Gastroesophageal sphincter (tissue), 4 donors: ENCODE measurements around the gene OBSL1. TPM values are rescaled to one million over a fixed set of nuclear protein-coding genes. Genes with fewer than 3 reads are reported as not detected.
A peak's percentile ranks its signal among the peaks of the same experiment; 100 is the strongest.

Experiments used
- ATAC-seq: fragments of 150-250 bp; one replicate; pipeline ENCODE4 v1.9.1; 2016; ENCODE audit warnings: mild to moderate bottlenecking, moderate library complexity
- H3K27ac ChIP-seq, 4 donors: fragments of 200-600 bp; sonication (generic) in 3 of 4; 1 replicate in 3 of 4; 2 replicates in 1 of 4; pipeline ENCODE4 v1.5.1; 2016 to 2019
- H3K27me3 ChIP-seq: fragments of 200-600 bp; sonication (generic); one replicate; pipeline ENCODE4 v1.5.1; 2019
- H3K36me3 ChIP-seq, 2 donors: fragments of 200-600 bp; sonication (generic); one replicate each; pipeline ENCODE4 v1.5.1; 2019; ENCODE audit warnings: control low read depth in 1 of 2
- H3K4me1 ChIP-seq, 3 donors: fragments of 200-600 bp; sonication (generic); 1 replicate in 2 of 3; 2 replicates in 1 of 3; pipeline ENCODE4 v1.5.1; 2016 to 2019; ENCODE audit warnings: control low read depth in 2 of 3
- H3K4me3 ChIP-seq, 2 donors: fragments of 200-600 bp; sonication (generic); one replicate each; pipeline ENCODE4 v1.5.1; 2019; ENCODE audit warnings: mild to moderate bottlenecking in 1 of 2, moderate library complexity in 1 of 2
- H3K9me3 ChIP-seq, 3 donors: fragments of 200-600 bp; sonication (generic); one replicate each; pipeline ENCODE4 v1.5.1; 2017 to 2019; ENCODE audit warnings: control low read depth in 2 of 3
- EP300 ChIP-seq: sonication (generic); formaldehyde crosslinking; IDR thresholded peaks from one replicate; pipeline ENCODE4 v1.6.1; 2017; ENCODE audit warnings: antibody characterized with exemption, mild to moderate bottlenecking
- POLR2A ChIP-seq, 2 donors: fragments of 450-650 bp; IDR thresholded peaks; one replicate each; pipeline ENCODE4 v1.6.1; 2017; ENCODE audit warnings: antibody characterized with exemption in 2 of 2, mild to moderate bottlenecking in 2 of 2, moderate library complexity in 1 of 2
- POLR2AphosphoS5 ChIP-seq: sonication (generic); formaldehyde crosslinking; IDR thresholded peaks from one replicate; pipeline ENCODE4 v1.6.1; 2017; ENCODE audit warnings: antibody characterized with exemption
- WGBS, 2 donors: methylation state at CpG; one replicate each; pipeline ENCODE4 v1.1.5; 2018; ENCODE audit warnings: low coverage in 1 of 2; 5-methylcytosine and 5-hydroxymethylcytosine counted together
- total RNA-seq, 4 donors: library from RNA; depleted of rRNA; stranded (reverse); fragments of >200 nt; gene quantifications; one replicate each; pipeline ENCODE4 v1.1.0, GENCODE V29; 2016
- TF ChIP-seq, protein P1 (sequence below), 4 experiments: fragments of 200-600 bp in 2 of 4; fragments of 450-650 bp in 2 of 4; sonication (generic) in 1 of 4; IDR thresholded peaks; one replicate each; pipeline ENCODE4 v1.5.1; 2017 to 2019; ENCODE audit warnings: antibody characterized with exemption in 4 of 4, mild to moderate bottlenecking in 2 of 4, moderate library complexity in 2 of 4

OBSL1 gene
- total RNA-seq, 4 donors from 2014 or later: 73.2 to 118 (median 81.6) TPM

DNA sequence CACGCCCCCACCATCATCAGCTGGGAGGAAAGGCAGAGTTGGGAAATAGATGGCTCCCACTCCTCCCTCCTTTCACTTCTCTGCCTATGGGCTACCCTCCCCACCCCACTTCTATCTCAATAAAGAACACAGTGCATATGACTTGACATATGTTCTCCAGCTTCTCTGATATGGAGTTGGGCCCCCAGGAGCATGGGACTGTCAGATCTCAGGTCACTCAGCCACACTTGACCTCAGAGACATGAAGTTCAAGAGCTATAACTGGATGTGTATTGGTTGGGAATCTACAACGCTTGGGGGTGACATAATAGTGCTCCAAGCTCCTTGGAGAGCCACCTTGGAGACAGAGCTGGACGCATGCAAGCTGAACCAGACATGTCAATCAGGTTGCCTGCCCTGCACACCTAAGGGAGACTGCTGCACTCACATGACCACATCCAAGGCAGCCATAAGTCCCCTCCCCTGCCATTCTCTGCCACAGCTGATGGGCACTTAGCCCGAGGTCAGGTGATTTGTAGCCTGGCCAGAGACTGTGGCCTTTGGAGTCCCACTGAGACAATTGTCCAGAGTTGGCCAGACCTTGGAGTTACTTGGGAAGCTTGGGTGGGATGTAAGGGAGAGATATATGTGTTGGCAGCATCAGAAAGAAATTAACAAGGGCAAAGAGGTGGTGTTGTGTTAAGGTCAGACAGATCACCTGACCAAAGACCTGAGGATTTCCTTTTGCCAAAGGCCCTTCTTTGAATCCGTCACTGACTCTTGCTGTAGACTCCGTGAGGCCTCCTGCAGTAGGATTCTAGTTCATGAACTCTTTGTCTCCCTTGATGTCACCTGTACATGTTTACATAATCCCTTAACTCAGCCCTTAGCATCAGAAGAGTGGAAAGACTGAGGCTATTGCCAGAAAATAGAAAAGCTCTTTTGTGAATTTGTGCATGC, 4.5 kb upstream of the OBSL1 start:
- Histone ChIP-seq H3K27me3 (peaks cover 46% of the 10 kb centered on the region), H3K27ac (no peak overlapping the region), H3K4me1 (peaks cover 0 to 11% (median 0%) of the 10 kb centered on the region in 3 donors), H3K9me3 (no peaks in the 10 kb centered on the region), H3K36me3 (no peaks in the 10 kb centered on the region), H3K4me3 (no peak overlapping the region)
- ATAC-seq: no peak
- 60 to 73% methylated on average over 1 to 2 of the region's 6 CpGs for WGBS, 2 donors
- TF ChIP-seq POLR2AphosphoS5 (no peak), POLR2A (IDR thresholded peaks at IDR 0.05) (no peak), EP300 (no peak)
- TF ChIP-seq, protein P1, sequence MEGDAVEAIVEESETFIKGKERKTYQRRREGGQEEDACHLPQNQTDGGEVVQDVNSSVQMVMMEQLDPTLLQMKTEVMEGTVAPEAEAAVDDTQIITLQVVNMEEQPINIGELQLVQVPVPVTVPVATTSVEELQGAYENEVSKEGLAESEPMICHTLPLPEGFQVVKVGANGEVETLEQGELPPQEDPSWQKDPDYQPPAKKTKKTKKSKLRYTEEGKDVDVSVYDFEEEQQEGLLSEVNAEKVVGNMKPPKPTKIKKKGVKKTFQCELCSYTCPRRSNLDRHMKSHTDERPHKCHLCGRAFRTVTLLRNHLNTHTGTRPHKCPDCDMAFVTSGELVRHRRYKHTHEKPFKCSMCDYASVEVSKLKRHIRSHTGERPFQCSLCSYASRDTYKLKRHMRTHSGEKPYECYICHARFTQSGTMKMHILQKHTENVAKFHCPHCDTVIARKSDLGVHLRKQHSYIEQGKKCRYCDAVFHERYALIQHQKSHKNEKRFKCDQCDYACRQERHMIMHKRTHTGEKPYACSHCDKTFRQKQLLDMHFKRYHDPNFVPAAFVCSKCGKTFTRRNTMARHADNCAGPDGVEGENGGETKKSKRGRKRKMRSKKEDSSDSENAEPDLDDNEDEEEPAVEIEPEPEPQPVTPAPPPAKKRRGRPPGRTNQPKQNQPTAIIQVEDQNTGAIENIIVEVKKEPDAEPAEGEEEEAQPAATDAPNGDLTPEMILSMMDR (IDR thresholded peaks at IDR 0.05): no peak

DNA sequence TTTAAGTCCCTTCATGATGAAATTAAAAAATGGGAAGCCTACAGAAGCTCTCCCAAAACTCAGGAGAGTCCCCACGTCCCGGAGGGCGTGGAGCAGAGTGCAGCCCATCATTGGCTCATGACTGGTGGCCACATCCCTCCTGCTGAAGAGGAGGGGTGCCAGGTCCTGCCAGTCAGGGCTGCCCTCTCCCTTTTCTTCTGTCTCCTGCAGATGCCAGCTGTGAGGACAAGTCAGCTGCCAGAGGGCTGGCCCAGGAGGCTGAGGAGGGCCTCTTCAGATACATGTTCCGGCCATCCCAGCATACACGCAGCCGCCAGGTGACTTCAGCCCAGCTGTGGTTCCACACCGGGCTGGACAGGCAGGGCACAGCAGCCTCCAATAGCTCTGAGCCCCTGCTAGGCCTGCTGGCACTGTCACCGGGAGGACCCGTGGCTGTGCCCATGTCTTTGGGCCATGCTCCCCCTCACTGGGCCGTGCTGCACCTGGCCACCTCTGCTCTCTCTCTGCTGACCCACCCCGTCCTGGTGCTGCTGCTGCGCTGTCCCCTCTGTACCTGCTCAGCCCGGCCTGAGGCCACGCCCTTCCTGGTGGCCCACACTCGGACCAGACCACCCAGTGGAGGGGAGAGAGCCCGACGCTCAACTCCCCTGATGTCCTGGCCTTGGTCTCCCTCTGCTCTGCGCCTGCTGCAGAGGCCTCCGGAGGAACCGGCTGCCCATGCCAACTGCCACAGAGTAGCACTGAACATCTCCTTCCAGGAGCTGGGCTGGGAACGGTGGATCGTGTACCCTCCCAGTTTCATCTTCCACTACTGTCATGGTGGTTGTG, 3.4 kb upstream of the OBSL1 start:
- Histone ChIP-seq H3K4me3 (no peak overlapping the region), H3K27ac (no peak overlapping the region), H3K36me3 (no peaks in the 10 kb centered on the region), H3K9me3 (no peaks in the 10 kb centered on the region), H3K27me3 (peaks cover 42% of the 10 kb centered on the region), H3K4me1 (peaks cover 0 to 19% (median 0%) of the 10 kb centered on the region in 3 donors)
- no peak for ATAC-seq
- TF ChIP-seq POLR2A (IDR thresholded peaks at IDR 0.05) (no peak), EP300 (no peak), POLR2AphosphoS5 (no peak)
- TF ChIP-seq, protein P1 (IDR thresholded peaks at IDR 0.05): no peak
- WGBS, 2 donors: 70 to 80% methylated on average over 2 of the region's 22 CpGs

DNA sequence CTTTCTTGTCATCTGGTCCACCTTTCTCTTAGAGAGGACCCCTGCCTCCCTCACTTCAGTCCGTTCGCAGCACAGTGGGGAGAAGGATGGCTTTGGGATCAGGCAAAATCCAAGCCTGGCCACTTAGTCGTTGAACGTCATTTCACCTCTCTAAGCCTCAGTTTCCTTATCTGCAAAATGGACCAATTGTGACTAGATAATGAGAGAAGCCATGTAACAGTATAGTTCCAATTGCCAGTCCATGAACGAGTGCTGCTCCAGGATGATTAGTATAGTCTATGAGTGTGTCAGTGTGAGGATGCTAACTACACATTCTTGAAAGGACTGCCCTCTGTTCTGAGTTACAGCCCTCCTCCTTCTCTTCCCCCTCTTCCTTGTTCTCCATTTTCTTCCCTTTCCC, 1.8 kb upstream of the OBSL1 start:
- Histone ChIP-seq H3K27ac (no peak overlapping the region), H3K36me3 (peaks cover 0 to under 1% of the 10 kb centered on the region in 2 donors), H3K9me3 (no peaks in the 10 kb centered on the region), H3K4me1 (peaks cover 0 to 22% (median 0%) of the 10 kb centered on the region in 3 donors), H3K27me3 (peaks cover 37% of the 10 kb centered on the region), H3K4me3 (no peak overlapping the region)
- 79 to 94% methylated on average over 3 to 5 of the region's 5 CpGs for WGBS, 2 donors
- no peak for ATAC-seq
- TF ChIP-seq, protein P1 (IDR thresholded peaks at IDR 0.05): no peak
- TF ChIP-seq POLR2A (IDR thresholded peaks at IDR 0.05) (no peak), EP300 (no peak), POLR2AphosphoS5 (no peak)

DNA sequence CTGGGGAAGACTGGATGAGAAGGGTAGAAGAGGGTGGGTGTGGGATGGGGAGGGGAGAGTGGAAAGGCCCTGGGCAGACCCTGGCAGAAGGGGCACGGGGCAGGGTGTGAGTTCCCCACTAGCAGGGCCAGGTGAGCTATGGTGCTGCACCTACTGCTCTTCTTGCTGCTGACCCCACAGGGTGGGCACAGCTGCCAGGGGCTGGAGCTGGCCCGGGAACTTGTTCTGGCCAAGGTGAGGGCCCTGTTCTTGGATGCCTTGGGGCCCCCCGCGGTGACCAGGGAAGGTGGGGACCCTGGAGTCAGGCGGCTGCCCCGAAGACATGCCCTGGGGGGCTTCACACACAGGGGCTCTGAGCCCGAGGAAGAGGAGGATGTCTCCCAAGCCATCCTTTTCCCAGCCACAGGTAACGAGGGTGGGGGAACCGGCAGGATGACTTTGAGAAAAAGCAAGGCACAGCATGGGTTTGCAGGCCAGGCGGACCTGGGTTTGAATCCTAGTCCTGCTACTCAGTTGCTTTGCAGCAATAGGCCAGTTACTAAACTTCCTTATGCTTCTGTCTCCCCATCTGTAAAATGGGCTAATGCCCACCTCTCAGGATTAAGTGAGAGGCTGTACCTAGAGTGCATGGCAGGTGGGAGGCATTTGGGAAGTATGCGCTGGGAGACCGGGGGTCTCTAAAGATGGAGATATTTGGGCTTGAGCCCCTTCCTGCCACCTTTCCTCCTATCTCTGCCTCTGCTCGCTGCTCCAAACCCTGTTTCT, 1.1 kb upstream of the OBSL1 start, which contains the start of gene INHA:
INHA (plus strand) TSS at position 74 of the 765 bp plus-strand sequence; CDS start at position 139, 65 bp downstream.
- Histone ChIP-seq H3K4me1 (peaks cover 0 to 22% (median 0%) of the 10 kb centered on the region in 3 donors), H3K27me3 (peaks cover 30% of the 10 kb centered on the region), H3K27ac (peak within 1 kb of the TSS; percentile 10 to 91 (median 88)), H3K4me3 (peak within 1 kb of the TSS; percentile 39 to 86), H3K36me3 (peaks cover 0 to 8% of the 10 kb centered on the region in 2 donors), H3K9me3 (no peaks in the 10 kb centered on the region)
- ATAC-seq: no peak
- TF ChIP-seq POLR2A (IDR thresholded peaks at IDR 0.05) (no peak), EP300 (no peak), POLR2AphosphoS5 (no peak)
- TF ChIP-seq, protein P1 (IDR thresholded peaks at IDR 0.05): no peak
- WGBS, 2 donors: 77 to 78% methylated on average over 2 to 7 of the region's 13 CpGs
